GM12878 (cell line): Measurements from ENCODE around the gene CHST13. TPM values are rescaled to one million over a fixed set of nuclear protein-coding genes. Genes with fewer than 3 reads are reported as not detected.

ENCODE experiments used
- ATAC-seq: fragments of 200-7000 bp; cut with Tn5 transposase; 3 replicates; pipeline ENCODE4 v1.9.1; 2020; ENCODE audit warnings: mild to moderate bottlenecking, moderate library complexity
- BruUV-seq: library from RNA; stranded (reverse); fragments of 400-500 nt; replicated peaks from 2 replicates; lab custom pipeline; 2021; lab: Mats Ljungman, UMichigan
- CTCF ChIA-PET: fragments of 300-600 bp; sonication (Branson Sonifier 250); formaldehyde crosslinking; extraction: SDS; loops from one replicate; lab custom pipeline; 2021; ENCODE audit warnings: inconsistent platforms; lab: Yijun Ruan, JAX
- POLR2A ChIA-PET: fragments of 350-600 bp; formaldehyde crosslinking; extraction: SDS; loops from one replicate; lab custom pipeline; 2021; ENCODE audit warnings: inconsistent platforms; lab: Charles Lee
- RAD21 ChIA-PET: fragments of 300-600 bp; sonication (Branson Sonifier 250); formaldehyde crosslinking; loops from one replicate; lab custom pipeline; 2023; ENCODE audit warnings: antibody characterized with exemption; ENCODE audit not compliant: unreplicated experiment; lab: Charles Lee
- SMC1A ChIA-PET: fragments of 300-600 bp; sonication (Branson Sonifier 250); formaldehyde crosslinking; loops from one replicate; lab custom pipeline; 2023; ENCODE audit not compliant: unreplicated experiment, uncharacterized antibody; lab: Charles Lee
- DNase-seq: peaks from one replicate; pipeline ENCODE4 v3.0.0-alpha.2; 2011; ENCODE audit warnings: low read depth, low spot score
- FAIRE-seq: peaks from 3 replicates; lab custom pipeline; 2011; peaks lifted over from hg19 to GRCh38; lab: Jason Lieb, UNC
- H2AFZ ChIP-seq: 2 replicates; pipeline ENCODE4 v1.6.0; 2011; ENCODE audit warnings: low read depth, low read length, control low read depth; ENCODE audit not compliant: control insufficient read depth
- H3K27ac ChIP-seq: 2 replicates; pipeline ENCODE4 v1.5.1; 2011; ENCODE audit warnings: control low read depth; ENCODE audit not compliant: control insufficient read depth, insufficient read depth
- H3K27me3 ChIP-seq, 2 experiments: replicated peaks in 1 of 2; 2 replicates each; pipeline versions ENCODE4 v1.6.0 to v1.6.1; 2011; ENCODE audit warnings: low read length in 1 of 2; ENCODE audit not compliant: control insufficient read depth in 2 of 2, insufficient read depth in 2 of 2
- H3K36me3 ChIP-seq, 2 experiments: 2 replicates each; pipeline ENCODE4 v1.5.1; 2011; ENCODE audit warnings: low read length in 1 of 2; ENCODE audit not compliant: control insufficient read depth in 2 of 2, insufficient read depth in 2 of 2
- H3K4me1 ChIP-seq: 2 replicates; pipeline ENCODE4 v1.6.1; 2011; ENCODE audit warnings: mild to moderate bottlenecking, low read length, moderate library complexity, mixed read lengths; ENCODE audit not compliant: control insufficient read depth, insufficient read depth
- H3K4me2 ChIP-seq: 2 replicates; pipeline ENCODE4 v1.6.0; 2011; ENCODE audit warnings: control low read depth; ENCODE audit not compliant: control insufficient read depth, insufficient read depth
- H3K4me3 ChIP-seq: fragments of 200-600 bp; sonication (generic); 2 replicates; pipeline ENCODE4 v1.5.1; 2016
- H3K79me2 ChIP-seq: 2 replicates; pipeline ENCODE4 v1.6.0; 2011; ENCODE audit warnings: low read length; ENCODE audit not compliant: control insufficient read depth, insufficient read depth
- H3K9ac ChIP-seq: 2 replicates; pipeline ENCODE4 v1.8.0; 2011; ENCODE audit warnings: low read length, control low read depth, mixed read lengths; ENCODE audit not compliant: control insufficient read depth, insufficient read depth
- H3K9me3 ChIP-seq: replicated peaks from 3 replicates; pipeline ENCODE4 v1.5.1; 2011; ENCODE audit warnings: mild to moderate bottlenecking, low read length; ENCODE audit not compliant: control insufficient read depth, insufficient read depth
- H4K20me1 ChIP-seq: 2 replicates; pipeline ENCODE4 v1.6.0; 2011; ENCODE audit not compliant: control insufficient read depth, insufficient read depth
- CBFB ChIP-seq: IDR thresholded peaks from 2 replicates; pipeline ENCODE4 v1.6.1; 2016; ENCODE audit warnings: antibody characterized with exemption, low read depth
- DPF2 ChIP-seq: fragments of 450-650 bp; IDR thresholded peaks from 2 replicates; pipeline ENCODE4 v1.6.1; 2017; ENCODE audit warnings: mild to moderate bottlenecking
- HCFC1 ChIP-seq: fragments of 150-350 bp; IDR thresholded peaks from 2 replicates; pipeline ENCODE4 v1.6.1; 2014; ENCODE audit warnings: low read length
- HDGF ChIP-seq: fragments of 450-650 bp; IDR thresholded peaks from 2 replicates; pipeline ENCODE4 v1.6.1; 2016; ENCODE audit warnings: antibody characterized with exemption
- MEF2B ChIP-seq: fragments of 450-650 bp; IDR thresholded peaks from 2 replicates; pipeline ENCODE4 v1.6.1; 2018; ENCODE audit warnings: mild to moderate bottlenecking, moderate library complexity; ENCODE audit not compliant: partially characterized antibody, poor library complexity, severe bottlenecking
- SP1 ChIP-seq: IDR thresholded peaks from one replicate; pipeline ENCODE4 v1.6.1; 2011; ENCODE audit warnings: low read depth, low read length
- WRNIP1 ChIP-seq: IDR thresholded peaks from 2 replicates; pipeline ENCODE4 v1.6.1; 2011; ENCODE audit warnings: low read depth, low read length, improper control_type of control experiment, borderline replicate concordance
- ZBTB4 ChIP-seq: fragments of 450-650 bp; formaldehyde crosslinking; IDR thresholded peaks from 2 replicates; pipeline ENCODE4 v1.4.0; 2022; ENCODE audit warnings: mild to moderate bottlenecking, moderate library complexity
- WGBS: methylation state at CpG from one replicate; pipeline ENCODE4 v1.1.6; 2016; ENCODE audit warnings: low lambda C conversion rate; ENCODE audit not compliant: insufficient replicate concordance, insufficient coverage; ENCODE audit errors: missing lambda C conversion rate; 5-methylcytosine and 5-hydroxymethylcytosine counted together
- in situ Hi-C: fragments of 300-500 bp; cut with MboI; formaldehyde crosslinking; loops from 9 replicates; pipeline ENCODE4 v1.14.3; 2018; ENCODE audit warnings: mixed read lengths
- intact Hi-C: fragments of 100-400 bp; cut with micrococcal nuclease; formaldehyde crosslinking; loops from one replicate; pipeline ENCODE4 v1.14.2; 2022; ENCODE audit not compliant: unreplicated experiment
- polyA plus RNA-seq, 11 experiments: library from polyadenylated mRNA; depleted of rRNA in 4 of 11; unstranded in 6 of 11; stranded (reverse) in 5 of 11; fragments of >200 nt; fragmentation: Nextera tagmentation in 4 of 11; fragmentation: Illumina TruSeq in 1 of 11; extraction: Ambion mirVana in 4 of 11; extraction: Trizol in 1 of 11; gene quantifications; 1 replicate in 1 of 11; 2 replicates in 10 of 11; pipeline versions ENCODE4 v1.2.1 to v1.2.3, GENCODE V29; 2011 to 2016; ENCODE audit warnings: inconsistent platforms in 2 of 11, missing spikeins in 2 of 11, low read depth in 1 of 11
- total RNA-seq, 4 experiments: library from RNA; depleted of rRNA in 3 of 4; stranded (reverse); fragments of >200 nt in 3 of 4; fragmentation: Illumina TruSeq in 1 of 4; extraction: Trizol in 1 of 4; gene quantifications; 2 replicates each; pipeline versions ENCODE4 v1.2.1 to v1.2.3, GENCODE V29; 2013 to 2021
- TF ChIP-seq, protein P1 (sequence below): IDR thresholded peaks from 2 replicates; pipeline ENCODE4 v1.6.1; 2012; ENCODE audit warnings: low read length, inconsistent platforms
- TF ChIP-seq, protein P2 (sequence below): IDR thresholded peaks from 2 replicates; pipeline ENCODE4 v1.6.1; 2012; ENCODE audit warnings: low read depth, low read length, improper control_type of control experiment
- TF ChIP-seq, protein P3 (sequence below): IDR thresholded peaks from 2 replicates; pipeline ENCODE4 v1.6.1; 2012; ENCODE audit warnings: low read depth, low read length, improper control_type of control experiment

Gene CHST13
- total and polyA plus RNA-seq, 10 of the 15 experiments (the other 5 are each of a cell fraction or from before 2014, with no cell fraction given), result not detected

- intact Hi-C loops, result no loop called here
- in situ Hi-C loops, result no loop called here
- no peaks in the 10 kb centered on the region for H3K36me3 ChIP-seq
- no peak overlapping the region for H3K9ac ChIP-seq
- no peak overlapping the region for H2AFZ ChIP-seq
- WGBS, result 32% methylated on average over 18 of the region's 18 CpGs
- H3K4me3 ChIP-seq, result no peak overlapping the region
- no peak overlapping the region for H3K27ac ChIP-seq
- TF ChIP-seq, protein P1, sequence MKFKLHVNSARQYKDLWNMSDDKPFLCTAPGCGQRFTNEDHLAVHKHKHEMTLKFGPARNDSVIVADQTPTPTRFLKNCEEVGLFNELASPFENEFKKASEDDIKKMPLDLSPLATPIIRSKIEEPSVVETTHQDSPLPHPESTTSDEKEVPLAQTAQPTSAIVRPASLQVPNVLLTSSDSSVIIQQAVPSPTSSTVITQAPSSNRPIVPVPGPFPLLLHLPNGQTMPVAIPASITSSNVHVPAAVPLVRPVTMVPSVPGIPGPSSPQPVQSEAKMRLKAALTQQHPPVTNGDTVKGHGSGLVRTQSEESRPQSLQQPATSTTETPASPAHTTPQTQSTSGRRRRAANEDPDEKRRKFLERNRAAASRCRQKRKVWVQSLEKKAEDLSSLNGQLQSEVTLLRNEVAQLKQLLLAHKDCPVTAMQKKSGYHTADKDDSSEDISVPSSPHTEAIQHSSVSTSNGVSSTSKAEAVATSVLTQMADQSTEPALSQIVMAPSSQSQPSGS, result no peak
- no peak for TF ChIP-seq HCFC1
- TF ChIP-seq, protein P2, sequence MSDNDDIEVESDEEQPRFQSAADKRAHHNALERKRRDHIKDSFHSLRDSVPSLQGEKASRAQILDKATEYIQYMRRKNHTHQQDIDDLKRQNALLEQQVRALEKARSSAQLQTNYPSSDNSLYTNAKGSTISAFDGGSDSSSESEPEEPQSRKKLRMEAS, result no peak
- no peak for TF ChIP-seq CBFB
- TF ChIP-seq SP1, result no peak
- no peak for TF ChIP-seq DPF2
- TF ChIP-seq, protein P3, sequence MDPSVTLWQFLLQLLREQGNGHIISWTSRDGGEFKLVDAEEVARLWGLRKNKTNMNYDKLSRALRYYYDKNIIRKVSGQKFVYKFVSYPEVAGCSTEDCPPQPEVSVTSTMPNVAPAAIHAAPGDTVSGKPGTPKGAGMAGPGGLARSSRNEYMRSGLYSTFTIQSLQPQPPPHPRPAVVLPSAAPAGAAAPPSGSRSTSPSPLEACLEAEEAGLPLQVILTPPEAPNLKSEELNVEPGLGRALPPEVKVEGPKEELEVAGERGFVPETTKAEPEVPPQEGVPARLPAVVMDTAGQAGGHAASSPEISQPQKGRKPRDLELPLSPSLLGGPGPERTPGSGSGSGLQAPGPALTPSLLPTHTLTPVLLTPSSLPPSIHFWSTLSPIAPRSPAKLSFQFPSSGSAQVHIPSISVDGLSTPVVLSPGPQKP, result no peak
- no peak for TF ChIP-seq ZBTB4 (CRISPR knock-in tag)
- TF ChIP-seq MEF2B, result no peak
- no peak for TF ChIP-seq HDGF
- TF ChIP-seq WRNIP1, result no peak
- TF ChIP-seq, all 136 proteins: peak for 0
- POLR2A ChIA-PET, result no interaction called here
- no peak overlapping the region for H3K4me2 ChIP-seq
- CTCF ChIA-PET, result no interaction called here
- ATAC-seq (no peak), DNase-seq (no peak), FAIRE-seq (no peak)
- H3K4me1 ChIP-seq, result no peaks in the 10 kb centered on the region
- RAD21 ChIA-PET, result no interaction called here
- no peaks in the 10 kb centered on the region for H3K9me3 ChIP-seq
- no peaks in the 10 kb centered on the region; a peak in 1 of 4 replicates for H3K27me3 ChIP-seq
- H4K20me1 ChIP-seq, result no peaks in the 10 kb centered on the region; the same call in 1 of the 2 replicates
- no TSS peak for BruUV-seq
- SMC1A ChIA-PET, result no interaction called here
- H3K79me2 ChIP-seq, result no peaks in the 10 kb centered on the region
Measured at GRCh38 chr3:126509597-126510307, 14.2 kb upstream of the CHST13 start.
